Measurements from ENCODE around the gene TNFRSF21.

DNA sequence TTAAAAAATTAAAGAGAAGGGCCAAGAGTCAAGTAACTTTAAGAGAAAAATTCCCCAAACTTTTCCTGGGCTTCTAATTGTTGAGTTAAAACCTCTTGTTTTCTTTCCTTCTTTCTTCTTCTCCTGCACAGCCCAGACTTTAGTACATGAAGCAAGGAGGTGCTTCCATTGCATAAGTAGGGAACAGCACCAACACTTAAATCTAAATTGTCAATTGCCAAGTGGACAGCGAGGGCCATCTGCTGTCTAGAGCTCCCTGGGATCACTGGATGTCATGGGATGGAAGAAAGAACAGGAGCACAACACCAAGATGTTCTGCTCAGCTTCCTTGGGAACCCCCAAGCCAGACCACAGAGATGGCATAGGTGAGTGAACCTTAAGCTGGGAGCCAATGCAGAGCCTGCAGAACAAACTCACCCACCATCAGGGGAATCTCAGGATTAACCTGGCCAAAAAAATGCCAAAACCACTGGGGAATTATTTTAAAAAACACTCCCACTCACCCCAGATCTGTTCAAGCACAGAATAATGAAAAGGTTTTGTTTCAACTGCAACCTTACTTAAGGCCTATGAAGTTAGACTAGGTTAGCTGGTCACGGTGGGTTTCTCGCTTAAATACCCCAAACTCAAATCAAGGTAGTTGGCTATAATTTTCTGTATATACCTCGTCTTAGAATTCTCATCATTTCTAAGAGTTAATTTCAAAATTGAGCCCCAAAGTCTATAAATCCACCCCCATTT lies 67.8 kb downstream of the TNFRSF21 start:
- TF ChIP-seq, protein P1, sequence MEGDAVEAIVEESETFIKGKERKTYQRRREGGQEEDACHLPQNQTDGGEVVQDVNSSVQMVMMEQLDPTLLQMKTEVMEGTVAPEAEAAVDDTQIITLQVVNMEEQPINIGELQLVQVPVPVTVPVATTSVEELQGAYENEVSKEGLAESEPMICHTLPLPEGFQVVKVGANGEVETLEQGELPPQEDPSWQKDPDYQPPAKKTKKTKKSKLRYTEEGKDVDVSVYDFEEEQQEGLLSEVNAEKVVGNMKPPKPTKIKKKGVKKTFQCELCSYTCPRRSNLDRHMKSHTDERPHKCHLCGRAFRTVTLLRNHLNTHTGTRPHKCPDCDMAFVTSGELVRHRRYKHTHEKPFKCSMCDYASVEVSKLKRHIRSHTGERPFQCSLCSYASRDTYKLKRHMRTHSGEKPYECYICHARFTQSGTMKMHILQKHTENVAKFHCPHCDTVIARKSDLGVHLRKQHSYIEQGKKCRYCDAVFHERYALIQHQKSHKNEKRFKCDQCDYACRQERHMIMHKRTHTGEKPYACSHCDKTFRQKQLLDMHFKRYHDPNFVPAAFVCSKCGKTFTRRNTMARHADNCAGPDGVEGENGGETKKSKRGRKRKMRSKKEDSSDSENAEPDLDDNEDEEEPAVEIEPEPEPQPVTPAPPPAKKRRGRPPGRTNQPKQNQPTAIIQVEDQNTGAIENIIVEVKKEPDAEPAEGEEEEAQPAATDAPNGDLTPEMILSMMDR (conservative IDR thresholded peaks at IDR 0.05): no peak
- TF ChIP-seq EZH2 (IDR thresholded peaks at IDR 0.05; ENCODE audit: low read depth): no peak
